ENCODE results near the gene OR10T2. TPM values are rescaled to one million over a fixed set of nuclear protein-coding genes. Genes with fewer than 3 reads are reported as not detected.
"Not testable (repeated sequence)": the region's sequence is repeated elsewhere in the genome, so short reads cannot be mapped to it uniquely, and the experiment has no call there.

Gene OR10T2
- total RNA-seq, 6 experiments from 2014 or later: not detected

DNA sequence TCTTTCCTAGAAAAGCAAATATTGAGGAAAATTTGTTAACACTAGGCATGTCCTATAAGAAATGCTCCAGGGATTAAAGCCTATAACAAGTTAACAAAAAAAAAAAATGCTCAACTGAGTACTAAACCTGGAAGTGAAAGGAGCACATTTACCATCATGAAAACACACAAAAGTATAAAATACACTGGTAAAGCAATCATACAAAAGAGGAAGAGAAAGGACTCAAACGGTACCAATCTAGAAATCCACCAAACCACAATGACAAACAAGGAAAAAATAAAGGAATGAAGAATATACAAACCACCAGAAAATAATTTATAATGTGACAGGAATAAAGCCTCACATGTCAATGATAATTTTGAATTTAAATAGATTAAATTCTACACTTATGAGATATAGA is 24.4 kb downstream of the OR10T2 start:
- ATAC-seq (no peak), DNase-seq (no peak)
- no peak overlapping the region for H3K4me3 ChIP-seq
- no peaks in the 10 kb centered on the region for H3K36me3 ChIP-seq
- 27% methylated on average over 1 of the region's 1 CpG for WGBS (ENCODE audit: insufficient coverage, low coverage, low lambda C conversion rate, missing lambda C conversion rate)
- no peaks in the 10 kb centered on the region for H3K4me1 ChIP-seq
- no peaks in the 10 kb centered on the region for H3K9me3 ChIP-seq
- intact Hi-C loops (cut with DNase I): no loop called here
- H3K27ac ChIP-seq: no peak overlapping the region
- no peak for TF ChIP-seq POLR2A (IDR thresholded peaks at IDR 0.05)
- TF ChIP-seq, protein P1, sequence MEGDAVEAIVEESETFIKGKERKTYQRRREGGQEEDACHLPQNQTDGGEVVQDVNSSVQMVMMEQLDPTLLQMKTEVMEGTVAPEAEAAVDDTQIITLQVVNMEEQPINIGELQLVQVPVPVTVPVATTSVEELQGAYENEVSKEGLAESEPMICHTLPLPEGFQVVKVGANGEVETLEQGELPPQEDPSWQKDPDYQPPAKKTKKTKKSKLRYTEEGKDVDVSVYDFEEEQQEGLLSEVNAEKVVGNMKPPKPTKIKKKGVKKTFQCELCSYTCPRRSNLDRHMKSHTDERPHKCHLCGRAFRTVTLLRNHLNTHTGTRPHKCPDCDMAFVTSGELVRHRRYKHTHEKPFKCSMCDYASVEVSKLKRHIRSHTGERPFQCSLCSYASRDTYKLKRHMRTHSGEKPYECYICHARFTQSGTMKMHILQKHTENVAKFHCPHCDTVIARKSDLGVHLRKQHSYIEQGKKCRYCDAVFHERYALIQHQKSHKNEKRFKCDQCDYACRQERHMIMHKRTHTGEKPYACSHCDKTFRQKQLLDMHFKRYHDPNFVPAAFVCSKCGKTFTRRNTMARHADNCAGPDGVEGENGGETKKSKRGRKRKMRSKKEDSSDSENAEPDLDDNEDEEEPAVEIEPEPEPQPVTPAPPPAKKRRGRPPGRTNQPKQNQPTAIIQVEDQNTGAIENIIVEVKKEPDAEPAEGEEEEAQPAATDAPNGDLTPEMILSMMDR (IDR thresholded peaks at IDR 0.05): no peak
- H3K27me3 ChIP-seq: no peaks in the 10 kb centered on the region

DNA sequence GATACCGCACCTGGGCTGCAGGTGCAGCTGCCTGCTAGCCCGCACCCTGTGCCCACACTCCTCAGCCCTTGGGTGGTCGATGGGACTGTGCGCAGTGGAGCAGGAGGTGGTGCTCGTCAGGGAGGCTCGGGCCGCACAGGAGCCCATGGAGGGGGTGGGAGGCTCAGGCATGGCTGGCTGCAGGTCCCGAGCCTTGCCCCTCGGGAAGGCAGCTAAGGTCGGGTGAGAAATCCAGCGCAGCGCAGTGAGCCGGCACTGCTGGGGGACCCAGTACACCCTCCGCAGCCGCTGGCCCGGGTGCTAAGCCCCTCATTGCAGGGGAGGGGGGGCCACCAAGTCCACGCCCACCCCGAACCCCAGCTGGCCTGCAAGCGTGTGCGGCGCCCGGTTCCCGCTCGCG is 25.2 kb downstream of the OR10T2 start:
- peak in 1 of 3 donors; percentile 44 for DNase-seq
- intact Hi-C loops (cut with DNase I): not testable (repeated sequence)

DNA sequence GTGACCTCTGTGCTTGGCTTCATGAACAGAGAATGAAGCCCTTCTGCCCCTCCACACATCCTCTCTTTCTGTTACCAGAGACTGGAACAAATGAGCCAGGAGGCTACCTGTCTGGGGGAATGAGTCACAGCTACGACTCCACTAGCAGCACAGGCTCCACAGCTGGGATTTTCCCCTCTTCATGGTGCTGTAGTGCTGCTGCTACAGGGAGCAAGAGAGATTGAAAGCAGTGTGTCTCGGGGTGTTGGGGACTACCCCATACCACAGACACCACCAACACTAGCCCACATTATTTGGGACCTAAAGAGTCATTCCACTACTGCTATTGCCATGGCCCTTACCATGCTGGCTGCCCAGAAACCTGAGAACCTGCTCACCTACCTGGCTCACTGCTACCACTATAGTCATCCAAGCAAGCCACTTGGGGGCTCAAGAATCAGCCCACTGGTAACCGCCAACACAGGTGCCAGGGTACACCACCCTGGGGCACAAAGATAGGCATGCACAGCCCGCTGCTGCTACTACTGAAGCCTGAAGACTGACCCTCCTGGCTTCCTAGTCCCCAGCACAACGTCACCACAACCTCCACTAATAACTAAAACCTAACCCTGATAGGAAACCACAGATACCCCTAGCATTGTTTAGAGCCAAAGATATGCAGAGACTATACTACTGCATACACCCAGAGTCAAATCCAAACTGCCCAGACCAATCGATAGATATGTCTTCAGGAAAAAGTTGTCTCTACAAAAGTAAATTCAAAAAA is 27.9 kb downstream of the OR10T2 start:
- Histone ChIP-seq H3K36me3 (no peaks in the 10 kb centered on the region), H3K4me3 (no peak overlapping the region), H3K9me3 (no peaks in the 10 kb centered on the region), H3K27me3 (no peaks in the 10 kb centered on the region), H3K27ac (no peak overlapping the region), H3K4me1 (no peaks in the 10 kb centered on the region)
- no peak for ATAC-seq
- 57% methylated on average over 5 of the region's 6 CpGs for WGBS (ENCODE audit: insufficient coverage, low coverage, low lambda C conversion rate, missing lambda C conversion rate)
- TF ChIP-seq, protein P1 (IDR thresholded peaks at IDR 0.05): no peak
- no peak for TF ChIP-seq POLR2A (IDR thresholded peaks at IDR 0.05)
- no peak for DNase-seq
- intact Hi-C loops (cut with DNase I): no loop called here

More for the DNA sequence above, 25.2 kb downstream of the OR10T2 start:
- not testable (repeated sequence) for H3K9me3 ChIP-seq, H3K27ac ChIP-seq, H3K27me3 ChIP-seq, H3K36me3 ChIP-seq, H3K4me1 ChIP-seq, H3K4me3 ChIP-seq, ATAC-seq
- WGBS (ENCODE audit: insufficient coverage, low coverage, low lambda C conversion rate, missing lambda C conversion rate): 60% methylated on average over 1 of the region's 25 CpGs

DNA sequence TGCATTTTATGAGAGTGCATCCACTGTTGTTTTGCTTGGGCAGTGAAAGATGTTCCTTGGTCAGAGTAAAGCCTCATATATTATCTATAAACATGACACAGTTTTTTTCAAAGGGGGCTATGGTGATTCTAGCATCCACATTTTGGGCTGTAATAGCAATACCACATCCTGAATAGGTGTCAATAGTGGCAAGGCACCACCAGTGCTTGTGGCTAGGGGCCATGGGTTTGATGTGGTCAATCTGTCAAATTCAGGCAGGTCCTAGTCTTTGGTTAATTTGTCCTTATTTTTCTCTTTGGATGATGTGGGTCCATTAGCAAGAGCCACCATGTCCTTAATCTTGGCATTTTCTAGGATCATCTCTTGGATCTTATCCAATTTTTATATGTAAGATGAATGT is 32.5 kb downstream of the OR10T2 start:
- Histone ChIP-seq H3K4me1 (no peaks in the 10 kb centered on the region), H3K27me3 (no peaks in the 10 kb centered on the region), H3K36me3 (no peaks in the 10 kb centered on the region), H3K9me3 (no peaks in the 10 kb centered on the region), H3K4me3 (no peak overlapping the region), H3K27ac (no peak overlapping the region)
- ATAC-seq: no peak
- no peak for DNase-seq
- intact Hi-C loops (cut with DNase I): no loop called here
- TF ChIP-seq POLR2A (IDR thresholded peaks at IDR 0.05): no peak
- TF ChIP-seq, protein P1 (IDR thresholded peaks at IDR 0.05): no peak

DNA sequence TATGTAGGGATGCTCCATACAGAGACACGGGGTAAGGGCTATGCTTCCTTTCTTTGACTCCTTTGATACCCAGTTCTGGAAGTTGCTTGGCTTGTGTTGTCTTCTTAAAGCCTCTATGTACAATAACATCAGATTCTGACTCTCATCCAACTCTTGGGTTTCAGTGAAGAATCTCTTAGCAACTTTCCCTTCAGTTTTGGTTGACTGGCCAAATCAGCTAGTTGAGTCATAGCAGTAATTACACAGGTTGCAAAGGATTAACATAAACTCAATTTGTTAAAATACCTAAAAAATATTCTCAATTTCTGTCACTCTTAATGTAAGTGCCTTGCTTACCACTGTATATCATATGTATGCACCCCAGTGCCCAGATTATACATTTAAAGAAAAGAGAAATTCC is 36.3 kb downstream of the OR10T2 start:
- no peak for TF ChIP-seq POLR2A (IDR thresholded peaks at IDR 0.05)
- TF ChIP-seq, protein P1 (IDR thresholded peaks at IDR 0.05): no peak
- WGBS (ENCODE audit: insufficient coverage, low coverage, low lambda C conversion rate, missing lambda C conversion rate): 17% methylated on average over 1 of the region's 1 CpG
- Histone ChIP-seq H3K27me3 (no peaks in the 10 kb centered on the region), H3K9me3 (no peaks in the 10 kb centered on the region), H3K4me1 (no peaks in the 10 kb centered on the region), H3K27ac (no peak overlapping the region), H3K36me3 (no peaks in the 10 kb centered on the region), H3K4me3 (no peak overlapping the region)
- ATAC-seq: no peak
- DNase-seq: no peak
- intact Hi-C loops (cut with DNase I): no loop called here
